GM10266 (cell line): ENCODE results near the gene BNC2.

Experiments
- DNase-seq: peaks from one replicate; pipeline ENCODE4 v3.0.0; 2012; ENCODE audit errors: extremely low spot score
- TF ChIP-seq, protein P1 (sequence below): IDR thresholded peaks from 2 replicates; pipeline ENCODE4 v1.5.1; 2012; ENCODE audit warnings: mild to moderate bottlenecking, low read depth; ENCODE audit not compliant: control insufficient read depth, insufficient read depth; ENCODE audit errors: missing control alignments

The BNC2 gene

DNA sequence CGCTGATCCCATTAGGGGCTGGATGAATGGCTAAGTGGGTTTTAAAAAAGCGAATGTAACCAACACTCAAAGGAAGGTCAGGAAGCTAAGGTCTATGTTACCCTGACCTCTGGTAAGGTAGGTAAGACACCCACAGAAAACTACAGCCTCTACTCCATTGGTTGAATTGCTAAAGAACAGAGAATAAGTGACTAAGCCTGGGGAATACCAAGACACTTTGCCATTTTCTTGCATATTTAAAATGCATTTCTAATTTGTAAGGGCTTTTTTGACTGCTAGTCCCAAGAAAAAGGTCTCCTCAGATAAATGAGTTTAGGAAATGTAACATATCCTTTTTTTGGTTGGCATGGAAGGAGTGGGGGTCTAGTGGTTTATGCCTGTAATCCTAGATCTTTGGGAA, 368.7 kb downstream of the BNC2 start:
- DNase-seq, result no peak
- TF ChIP-seq, protein P1, sequence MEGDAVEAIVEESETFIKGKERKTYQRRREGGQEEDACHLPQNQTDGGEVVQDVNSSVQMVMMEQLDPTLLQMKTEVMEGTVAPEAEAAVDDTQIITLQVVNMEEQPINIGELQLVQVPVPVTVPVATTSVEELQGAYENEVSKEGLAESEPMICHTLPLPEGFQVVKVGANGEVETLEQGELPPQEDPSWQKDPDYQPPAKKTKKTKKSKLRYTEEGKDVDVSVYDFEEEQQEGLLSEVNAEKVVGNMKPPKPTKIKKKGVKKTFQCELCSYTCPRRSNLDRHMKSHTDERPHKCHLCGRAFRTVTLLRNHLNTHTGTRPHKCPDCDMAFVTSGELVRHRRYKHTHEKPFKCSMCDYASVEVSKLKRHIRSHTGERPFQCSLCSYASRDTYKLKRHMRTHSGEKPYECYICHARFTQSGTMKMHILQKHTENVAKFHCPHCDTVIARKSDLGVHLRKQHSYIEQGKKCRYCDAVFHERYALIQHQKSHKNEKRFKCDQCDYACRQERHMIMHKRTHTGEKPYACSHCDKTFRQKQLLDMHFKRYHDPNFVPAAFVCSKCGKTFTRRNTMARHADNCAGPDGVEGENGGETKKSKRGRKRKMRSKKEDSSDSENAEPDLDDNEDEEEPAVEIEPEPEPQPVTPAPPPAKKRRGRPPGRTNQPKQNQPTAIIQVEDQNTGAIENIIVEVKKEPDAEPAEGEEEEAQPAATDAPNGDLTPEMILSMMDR, result no peak

DNA sequence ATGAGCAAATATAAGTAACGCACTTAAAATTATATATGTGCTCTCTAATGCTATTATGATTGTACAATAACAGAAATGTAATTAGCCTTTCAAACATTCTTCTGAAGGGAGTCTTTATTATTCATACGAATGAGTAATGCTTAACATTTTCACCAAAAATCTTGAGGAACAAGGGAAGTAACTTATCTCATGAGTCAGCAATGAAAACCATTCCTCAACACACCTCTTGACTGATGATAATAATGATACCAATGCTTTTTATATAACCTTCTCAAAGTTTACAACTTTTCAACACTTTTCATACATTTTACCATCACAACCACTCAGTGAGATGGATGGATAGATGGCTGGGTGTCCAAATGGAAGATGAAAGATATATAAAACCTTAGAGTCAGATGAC, 369.3 kb downstream of the BNC2 start:
- no peak for DNase-seq
- TF ChIP-seq, protein P1, result no peak

DNA sequence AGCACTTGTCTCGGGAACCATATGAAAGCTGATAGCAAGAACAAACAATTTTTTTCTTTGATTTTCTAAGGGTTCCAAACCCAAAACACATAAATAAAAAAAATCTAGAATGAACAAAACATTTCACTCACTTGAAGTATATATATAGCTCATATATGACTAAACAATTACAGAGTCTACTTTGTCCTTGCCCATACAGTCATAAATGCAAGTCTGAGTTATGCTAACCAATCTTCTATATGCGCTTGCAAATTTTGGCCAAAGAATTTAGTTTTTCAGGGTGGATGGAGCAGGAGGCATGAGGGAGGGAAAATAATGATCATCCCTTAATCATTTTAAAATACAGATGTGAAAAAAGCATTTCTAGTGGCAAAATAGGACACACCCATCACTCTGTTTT, 370.1 kb downstream of the BNC2 start:
- no peak for DNase-seq
- TF ChIP-seq, protein P1, result no peak

DNA sequence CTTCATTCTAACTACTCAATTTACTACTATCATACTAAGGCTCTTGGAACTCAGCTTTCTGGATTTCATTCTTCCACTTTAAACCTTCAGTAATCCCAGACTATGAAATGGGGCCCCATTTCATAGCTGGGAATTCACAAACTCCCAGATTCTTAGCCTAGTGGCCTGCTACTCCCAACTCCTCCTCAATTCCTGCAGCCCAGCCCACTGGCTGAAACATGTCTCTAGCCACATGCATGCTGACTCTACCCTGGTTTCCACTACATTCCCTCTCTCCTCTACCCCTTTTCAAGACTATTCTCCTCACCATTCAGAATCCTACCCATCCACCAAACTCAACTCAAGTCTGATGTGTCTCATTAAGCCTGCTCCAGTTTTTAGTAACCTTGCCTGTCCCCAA, 370.6 kb downstream of the BNC2 start:
- TF ChIP-seq, protein P1, result no peak
- no peak for DNase-seq

DNA sequence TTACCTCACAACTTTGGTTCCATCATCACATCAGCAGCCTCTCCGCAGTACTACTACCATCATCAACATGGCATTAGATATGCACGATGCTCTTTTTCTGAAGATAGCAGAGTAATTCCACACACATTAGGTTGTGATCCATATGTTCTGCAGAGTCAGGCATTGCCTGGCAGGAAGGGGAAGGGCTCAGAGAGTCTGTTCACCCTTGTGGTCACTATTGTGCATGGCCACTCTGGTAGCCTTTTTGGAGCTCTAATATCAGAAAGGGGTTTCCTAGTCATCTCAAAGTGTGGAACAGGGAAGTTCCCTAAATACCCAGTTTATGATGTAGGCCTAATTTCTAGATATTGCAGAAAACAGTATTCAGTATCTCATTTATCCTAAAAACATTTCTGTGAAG, 373.6 kb downstream of the BNC2 start:
- TF ChIP-seq, protein P1, result no peak
- DNase-seq, result no peak

DNA sequence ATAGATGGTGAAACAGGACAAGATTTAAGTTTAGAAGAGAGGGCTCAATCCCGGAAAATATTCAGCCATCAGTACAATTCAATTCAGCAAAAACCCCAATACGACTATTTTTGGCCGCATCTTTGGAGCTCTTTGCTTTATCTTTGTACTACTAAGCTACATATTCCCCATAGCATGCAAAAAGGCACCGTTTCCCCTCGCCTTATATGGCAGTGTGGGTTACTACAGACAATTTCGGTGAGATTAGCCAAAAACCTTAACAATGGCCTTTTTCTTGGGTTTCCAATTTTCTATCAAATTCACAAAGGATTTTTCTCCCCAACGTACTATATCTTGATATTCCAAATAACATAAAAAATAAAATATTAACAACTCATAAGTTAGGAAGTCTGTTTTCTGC, 382.6 kb downstream of the BNC2 start:
- no peak for DNase-seq
- TF ChIP-seq, protein P1, result no peak

DNA sequence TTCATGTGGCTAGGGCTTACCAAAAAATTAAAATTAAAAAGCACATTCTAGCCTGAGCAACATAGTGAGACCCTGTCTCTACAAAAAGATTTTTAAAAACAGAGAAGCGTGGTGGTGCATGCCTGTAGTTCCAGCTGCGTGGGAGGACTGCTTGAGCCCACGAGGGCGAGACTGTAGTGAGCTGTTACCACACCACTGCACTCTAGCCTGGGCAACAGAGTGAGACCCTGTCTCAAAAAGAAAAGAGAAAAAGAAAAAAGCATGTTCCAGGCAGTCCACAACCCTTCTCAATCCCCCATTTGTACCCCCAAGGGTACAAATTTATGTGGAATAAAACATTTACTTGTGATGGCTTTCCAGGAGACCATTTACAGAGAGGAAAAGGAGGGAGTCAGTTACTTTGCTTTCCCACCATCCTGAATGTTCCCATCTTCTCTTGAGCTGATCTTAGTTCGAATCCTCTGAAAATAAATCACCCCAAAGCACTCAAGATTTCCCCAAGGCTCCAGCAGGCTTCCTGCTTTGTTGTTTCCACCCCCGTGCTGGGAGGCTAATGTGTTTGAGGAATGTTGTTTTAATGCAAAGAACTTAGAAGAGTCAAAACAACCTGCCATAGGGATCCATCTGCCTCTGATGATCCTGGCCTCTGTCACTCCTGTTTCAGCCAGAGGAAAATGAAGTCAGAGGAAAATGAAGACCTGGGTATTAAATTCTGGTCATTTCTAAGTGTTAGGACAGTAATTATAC, 384.7 kb downstream of the BNC2 start:
- TF ChIP-seq, protein P1, result no peak
- no peak for DNase-seq
